Endothelial cell of umbilical vein (primary cell): ENCODE data around the gene FAM219B. TPM values are rescaled to one million over a fixed set of nuclear protein-coding genes. Genes with fewer than 3 reads are reported as not detected.

Experiments used
- BruUV-seq: library from RNA; stranded (reverse); fragments of 400-500 nt; replicated peaks from 2 replicates; lab custom pipeline; 2021; lab: Mats Ljungman, UMichigan
- CTCF ChIA-PET: fragments of 300-600, 350-600 bp; sonication (Branson Sonifier 250); formaldehyde crosslinking; loops from one replicate; lab custom pipeline; 2021; ENCODE audit warnings: antibody characterized with exemption, inconsistent platforms; lab: Charles Lee
- POLR2A ChIA-PET: fragments of 300-600, 350-600 bp; sonication (Branson Sonifier 250); formaldehyde crosslinking; loops from one replicate; lab custom pipeline; 2021; ENCODE audit warnings: antibody characterized with exemption, inconsistent platforms; lab: Charles Lee
- DNase-seq: peaks from one replicate; pipeline ENCODE4 v3.0.0-alpha.2; 2011; ENCODE audit warnings: low read depth, low spot score
- FAIRE-seq: peaks from 2 replicates; lab custom pipeline; 2011; peaks lifted over from hg19 to GRCh38; lab: Jason Lieb, UNC
- H2AFZ ChIP-seq: 2 replicates; pipeline ENCODE4 v1.6.0; 2012; ENCODE audit warnings: low read depth, low read length, control low read depth, inconsistent platforms
- H3K27ac ChIP-seq: 2 replicates; pipeline ENCODE4 v1.5.1; 2011; ENCODE audit warnings: low read depth, mild to moderate bottlenecking, control low read depth, low read length, moderate library complexity; ENCODE audit not compliant: insufficient read depth
- H3K27me3 ChIP-seq, 2 experiments: 2 replicates each; pipeline versions ENCODE4 v1.6.0 to v1.6.1; 2011; ENCODE audit warnings: low read length in 2 of 2, mixed read lengths in 1 of 2; ENCODE audit not compliant: control insufficient read depth in 2 of 2, insufficient read depth in 2 of 2
- H3K36me3 ChIP-seq, 2 experiments: 2 replicates in 1 of 2; 3 replicates in 1 of 2; pipeline ENCODE4 v1.5.1; 2011; ENCODE audit warnings: low read length in 2 of 2, mild to moderate bottlenecking in 1 of 2, moderate library complexity in 1 of 2; ENCODE audit not compliant: control insufficient read depth in 2 of 2, insufficient read depth in 2 of 2; ENCODE audit errors: extremely low read depth in 1 of 2
- H3K4me1 ChIP-seq: 3 replicates; pipeline ENCODE4 v1.5.1; 2011; ENCODE audit warnings: mild to moderate bottlenecking, low read length; ENCODE audit not compliant: control insufficient read depth, insufficient read depth; ENCODE audit errors: extremely low read depth
- H3K4me2 ChIP-seq: 2 replicates; pipeline ENCODE4 v1.6.1; 2011; ENCODE audit warnings: low read length, control low read depth, mixed read lengths; ENCODE audit not compliant: insufficient read depth
- H3K4me3 ChIP-seq, 3 experiments: fragments of 200-600 bp in 1 of 3; sonication (generic), shearing (Covaris generic) in 1 of 3; replicated peaks in 1 of 3; 2 replicates each; pipeline ENCODE4 v1.5.1; 2011 to 2016; ENCODE audit warnings: control low read depth in 3 of 3, low read length in 3 of 3, mild to moderate bottlenecking in 2 of 3, inconsistent platforms in 1 of 3, low read depth in 1 of 3, moderate library complexity in 1 of 3; ENCODE audit not compliant: insufficient read depth in 1 of 3
- H3K79me2 ChIP-seq: 2 replicates; pipeline ENCODE4 v1.6.0; 2012; ENCODE audit warnings: low read length, inconsistent platforms; ENCODE audit not compliant: control insufficient read depth, insufficient read depth
- H3K9ac ChIP-seq: replicated peaks from 2 replicates; pipeline ENCODE3; 2011; ENCODE audit warnings: low read length, control low read depth; ENCODE audit not compliant: insufficient read depth; ENCODE audit errors: extremely low read depth
- H3K9me1 ChIP-seq: replicated peaks from 3 replicates; pipeline ENCODE4 v1.6.0; 2011; ENCODE audit warnings: mild to moderate bottlenecking, low read length; ENCODE audit not compliant: control insufficient read depth, insufficient read depth; ENCODE audit errors: extremely low read depth
- H3K9me3 ChIP-seq: replicated peaks from 2 replicates; pipeline ENCODE4 v1.5.1; 2012; ENCODE audit warnings: low read length, inconsistent platforms; ENCODE audit not compliant: control insufficient read depth, insufficient read depth
- H4K20me1 ChIP-seq: replicated peaks from 2 replicates; pipeline ENCODE3; 2011; ENCODE audit warnings: mild to moderate bottlenecking, low read length; ENCODE audit not compliant: control insufficient read depth, insufficient read depth; ENCODE audit errors: extremely low read depth
- CTCF ChIP-seq, 2 donors: IDR thresholded peaks; 1 replicate in 1 of 2; 2 replicates in 1 of 2; pipeline ENCODE4 v1.5.1; 2011; ENCODE audit warnings: low read length in 2 of 2, mild to moderate bottlenecking in 2 of 2, moderate library complexity in 2 of 2, control low read depth in 1 of 2, inconsistent platforms in 1 of 2, low read depth in 1 of 2; ENCODE audit not compliant: insufficient read depth in 1 of 2; ENCODE audit errors: extremely low read depth in 1 of 2
- EZH2 ChIP-seq: IDR thresholded peaks from 2 replicates; pipeline ENCODE4 v1.6.1; 2012; ENCODE audit warnings: borderline replicate concordance, low read depth, mild to moderate bottlenecking, moderate library complexity, low read length, inconsistent platforms; ENCODE audit not compliant: severe bottlenecking
- FOS ChIP-seq: IDR thresholded peaks from 2 replicates; pipeline ENCODE4 v1.6.1; 2011; ENCODE audit warnings: mild to moderate bottlenecking, low read length, moderate library complexity, borderline replicate concordance; ENCODE audit not compliant: insufficient read depth
- GATA2 ChIP-seq: IDR thresholded peaks from 2 replicates; pipeline ENCODE4 v1.7.0; 2011; ENCODE audit warnings: low read depth, mild to moderate bottlenecking, moderate library complexity, mixed read lengths, low read length; ENCODE audit not compliant: insufficient read length, insufficient read depth
- JUN ChIP-seq: IDR thresholded peaks from 2 replicates; pipeline ENCODE4 v1.6.1; 2011; ENCODE audit warnings: borderline replicate concordance, low read depth; ENCODE audit not compliant: insufficient read length, insufficient read depth
- MYC ChIP-seq: IDR thresholded peaks from one replicate; pipeline ENCODE4 v1.6.1; 2011; ENCODE audit warnings: mild to moderate bottlenecking, low read depth, low read length
- POLR2A ChIP-seq: IDR thresholded peaks from 2 replicates; pipeline ENCODE4 v1.6.1; 2012; ENCODE audit warnings: low read depth, mild to moderate bottlenecking, control low read depth, low read length
- POLR2AphosphoS5 ChIP-seq: IDR thresholded peaks from 2 replicates; pipeline ENCODE4 v1.6.1; 2012; ENCODE audit warnings: low read depth, mild to moderate bottlenecking, control low read depth, low read length, moderate library complexity; ENCODE audit not compliant: insufficient read depth
- dilution Hi-C: fragments of 300-500 bp; cut with MboI; formaldehyde crosslinking; loops from one replicate; pipeline ENCODE4 v1.15.0; 2019; ENCODE audit warnings: low sequenced_read_pairs; ENCODE audit not compliant: extremely low pct_ligation_motif_present
- intact Hi-C: fragments of 100-400 bp; cut with micrococcal nuclease; formaldehyde crosslinking; loops from one replicate; pipeline ENCODE4 v1.10.0; 2022
- polyA plus RNA-seq, 4 experiments: library from polyadenylated mRNA; depleted of rRNA in 3 of 4; stranded (reverse) in 3 of 4; unstranded in 1 of 4; fragments of >200 nt; gene quantifications; 2 replicates each; pipeline versions ENCODE4 v1.2.1 to v1.2.3, GENCODE V29; 2011 to 2012; ENCODE audit warnings: missing spikeins in 1 of 4
- total RNA-seq: library from RNA; stranded (reverse); gene quantifications from 2 replicates; pipeline ENCODE4 v1.2.3, GENCODE V29; 2021
- TF ChIP-seq, protein P1 (sequence below): IDR thresholded peaks from 2 replicates; pipeline ENCODE4 v1.6.1; 2011; ENCODE audit not compliant: insufficient read depth, insufficient read length

Gene FAM219B
- total and polyA plus RNA-seq, 2 donors (not counting 3 experiments of a cell fraction or from before 2014, with no cell fraction given) = 57.7 to 73.0 TPM

DNA sequence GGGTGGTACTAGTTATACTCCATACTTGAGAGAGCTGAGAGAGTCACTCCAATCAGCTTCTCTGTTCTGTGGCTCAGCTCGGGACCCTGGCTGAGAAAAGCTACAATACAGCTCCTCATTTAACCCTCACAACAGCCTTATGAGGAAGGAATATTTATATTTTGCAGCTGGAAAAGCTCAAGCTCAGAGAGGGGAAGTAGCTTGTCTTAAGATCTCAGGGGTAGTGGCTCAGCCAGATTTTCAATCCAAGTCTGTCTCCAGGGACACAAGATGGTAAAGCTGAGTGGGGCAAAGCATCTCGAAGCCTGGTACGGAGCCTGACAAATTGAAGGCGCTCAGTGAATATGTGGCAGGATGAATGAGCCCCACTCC lies 48.3 kb downstream of the FAM219B start:
- DNase-seq (no peak), FAIRE-seq (no peak)
- Histone ChIP-seq H3K79me2 (peaks cover 11% of the 10 kb centered on the region), H3K27me3 (no peaks in the 10 kb centered on the region), H3K4me1 (no peaks in the 10 kb centered on the region), H3K4me3 (no peak overlapping the region), H3K9ac (no peak overlapping the region), H3K36me3 (peaks cover 0 to 14% of the 10 kb centered on the region in 2 experiments), H3K9me3 (no peaks in the 10 kb centered on the region), H3K27ac (no peak overlapping the region), H3K4me2 (no peak overlapping the region), H3K9me1 (no peaks in the 10 kb centered on the region), H2AFZ (no peak overlapping the region), H4K20me1 (no peaks in the 10 kb centered on the region)
- CTCF ChIA-PET = interaction anchor here (0.6 to 3.4 kb wide), 7 partner anchors 9 to 227 kb away, joined by 3 to 13 read pairs (median 3); no protein-coding TSS in a partner anchor
- POLR2A ChIA-PET = no interaction called here
- no TSS peak for BruUV-seq
- dilution Hi-C loops (no loop called here), intact Hi-C loops (no loop called here)
- TF ChIP-seq JUN (no peak), GATA2 (no peak), EZH2 (no peak), POLR2AphosphoS5 (no peak), FOS (no peak), POLR2A (no peak), MYC (no peak), CTCF (IDR thresholded peaks at IDR 0.05; ENCODE audit: extremely low read depth in 1 of 2, insufficient read depth in 1 of 2, low read depth in 1 of 2, low read length in 2 of 2) (no peak)
- TF ChIP-seq, protein P1, sequence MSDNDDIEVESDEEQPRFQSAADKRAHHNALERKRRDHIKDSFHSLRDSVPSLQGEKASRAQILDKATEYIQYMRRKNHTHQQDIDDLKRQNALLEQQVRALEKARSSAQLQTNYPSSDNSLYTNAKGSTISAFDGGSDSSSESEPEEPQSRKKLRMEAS = no peak
